ENCODE measurements around the gene FOXO1.

The FOXO1 gene

DNA sequence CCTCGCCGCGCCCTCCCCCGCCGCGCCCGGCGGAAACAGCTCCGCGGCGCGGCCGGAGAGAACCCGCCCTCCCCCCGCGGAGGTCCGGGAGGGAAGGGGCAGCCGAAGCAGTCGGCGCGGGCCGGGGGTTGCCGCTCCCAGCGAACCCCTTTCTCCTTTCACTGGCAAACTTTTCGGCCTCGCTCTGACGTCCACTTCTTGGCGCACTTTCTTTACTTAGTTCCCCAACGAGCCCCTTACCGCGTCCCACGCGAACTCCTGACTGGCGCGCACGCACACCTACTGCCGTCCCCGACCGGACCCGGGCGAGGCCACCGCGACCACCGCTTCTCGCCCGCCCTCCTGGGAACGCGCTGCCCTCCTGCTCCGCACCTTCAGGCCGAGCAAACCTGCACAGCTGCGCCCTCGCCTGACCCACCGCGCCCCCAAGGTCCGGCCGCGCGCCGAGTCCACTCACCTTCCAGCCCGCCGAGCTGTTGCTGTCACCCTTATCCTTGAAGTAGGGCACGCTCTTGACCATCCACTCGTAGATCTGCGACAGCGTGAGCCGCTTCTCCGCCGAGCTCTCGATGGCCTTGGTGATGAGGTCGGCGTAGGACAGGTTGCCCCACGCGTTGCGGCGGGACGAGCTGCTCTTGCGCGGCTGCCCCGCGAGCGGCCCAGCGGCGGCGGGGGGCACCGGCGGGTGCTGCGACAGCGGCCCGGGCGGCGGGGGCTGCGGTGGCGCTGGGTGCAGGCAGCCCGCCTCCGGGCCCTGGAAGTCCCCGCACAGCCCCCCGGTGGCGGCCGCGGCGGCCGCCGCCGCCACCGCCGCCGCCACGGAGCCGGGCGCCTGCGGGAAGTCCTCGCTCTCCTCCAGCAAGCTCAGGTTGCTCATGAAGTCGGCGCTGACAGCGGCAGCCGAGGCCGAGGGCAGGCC is 1.1 kb downstream of the FOXO1 start:
- no peak for DNase-seq

DNA sequence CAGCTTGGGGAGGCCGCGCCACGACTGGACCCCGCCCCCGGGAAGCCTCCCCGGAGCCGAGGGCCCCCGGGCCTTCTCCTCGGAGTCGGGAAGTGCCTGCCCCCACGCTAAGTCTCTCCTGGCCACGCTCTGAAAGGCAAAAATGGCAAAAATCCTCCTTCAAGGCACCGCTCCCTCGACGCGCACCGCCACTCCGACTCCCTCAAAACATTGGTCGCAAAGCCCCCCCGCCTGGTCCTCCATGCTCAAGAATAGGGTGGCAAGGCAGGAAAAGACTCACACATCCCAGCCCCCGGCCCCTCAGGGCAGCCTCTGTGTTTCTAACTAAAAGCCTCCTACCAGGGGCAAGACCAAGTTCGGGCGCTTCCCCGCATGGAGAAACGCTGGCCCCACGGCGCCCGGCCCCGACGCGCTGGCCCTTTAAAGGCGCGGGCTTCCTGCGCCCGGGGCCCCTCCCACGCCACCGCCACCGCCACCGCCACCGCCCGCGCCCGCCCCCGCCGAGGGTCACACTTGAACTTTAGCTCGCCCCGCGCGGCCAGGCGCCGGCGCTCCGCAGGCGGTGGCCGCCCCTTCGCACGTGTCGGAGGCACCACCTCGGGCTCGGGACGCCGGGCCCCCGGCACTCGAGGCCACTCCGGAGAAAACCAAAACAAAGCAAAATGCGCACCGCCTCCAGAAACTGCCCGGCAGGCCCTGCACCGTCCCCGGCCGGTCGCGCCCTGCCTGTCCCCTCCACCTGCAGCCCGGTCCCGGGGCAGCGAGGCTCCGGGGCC is 1.9 kb downstream of the FOXO1 start:
- peak; percentile 72 for DNase-seq

DNA sequence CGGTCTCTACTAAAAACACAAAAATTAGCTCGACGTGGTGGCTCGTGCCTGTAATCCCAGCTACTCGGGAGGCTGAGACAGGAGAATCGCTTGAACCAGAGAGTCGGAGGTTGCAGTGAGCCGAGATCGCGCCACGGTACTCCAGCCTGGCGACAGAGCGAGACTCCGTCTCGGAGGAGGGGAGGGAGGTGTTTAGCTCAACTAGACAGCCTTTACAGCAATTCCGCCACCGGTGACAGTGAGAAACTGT is 2.4 kb downstream of the FOXO1 start:
- DNase-seq, result peak; percentile 83

DNA sequence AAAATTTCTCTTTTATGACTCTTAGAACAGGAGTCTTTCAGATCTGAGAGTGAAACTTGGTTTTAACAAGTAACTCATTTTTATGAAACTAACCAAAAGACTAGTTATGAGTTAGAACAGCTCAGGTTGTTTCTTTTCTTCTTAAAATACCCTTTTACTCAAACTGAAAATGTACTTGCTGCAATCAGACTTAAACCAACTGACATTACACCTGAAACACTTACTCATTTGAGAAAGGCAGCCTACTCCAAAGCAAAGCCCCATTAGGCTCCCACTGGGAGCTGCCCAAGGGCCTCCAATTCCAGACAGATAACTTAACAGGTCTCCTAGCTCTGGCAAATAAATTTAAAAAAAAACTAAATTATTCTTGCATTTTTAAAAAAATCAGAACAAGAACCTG is 3.6 kb downstream of the FOXO1 start:
- peak; percentile 88 for DNase-seq

DNA sequence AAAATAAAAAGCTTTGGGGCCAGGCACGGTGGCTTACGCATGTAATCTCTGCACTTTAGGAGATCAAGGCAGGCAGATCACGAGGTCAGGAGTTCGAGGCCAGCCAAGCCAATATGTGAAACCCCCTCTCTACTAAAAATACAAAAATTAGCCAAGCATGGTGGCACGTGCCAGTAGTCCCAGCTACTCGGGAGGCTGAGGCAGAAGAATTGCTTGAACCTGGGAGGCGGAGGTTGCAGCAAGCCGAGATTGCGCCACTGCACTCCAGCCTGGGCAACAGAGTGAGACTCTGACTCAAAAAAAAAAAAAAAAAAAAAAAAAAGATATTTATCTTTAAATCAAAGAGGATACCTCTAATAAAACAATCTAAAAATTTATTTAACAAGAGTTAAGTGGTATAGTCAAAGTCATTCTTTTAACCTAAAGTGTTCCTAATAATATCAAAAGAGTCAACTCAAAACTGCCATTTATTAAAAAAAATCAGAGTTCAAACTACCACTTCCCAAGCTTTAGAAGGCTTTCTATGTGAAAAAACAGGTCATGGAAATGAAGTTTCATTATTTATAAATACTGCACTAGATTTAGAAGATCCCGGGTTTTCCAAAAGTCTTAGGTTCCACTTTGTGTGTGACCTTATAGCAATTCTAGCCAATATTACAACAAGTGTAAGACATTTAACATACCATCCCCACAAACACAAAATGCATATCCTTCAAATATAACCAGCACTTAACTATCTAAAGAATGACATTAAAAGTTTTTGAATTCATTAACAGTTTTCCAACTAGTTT is 4.4 kb downstream of the FOXO1 start:
- no peak for DNase-seq

DNA sequence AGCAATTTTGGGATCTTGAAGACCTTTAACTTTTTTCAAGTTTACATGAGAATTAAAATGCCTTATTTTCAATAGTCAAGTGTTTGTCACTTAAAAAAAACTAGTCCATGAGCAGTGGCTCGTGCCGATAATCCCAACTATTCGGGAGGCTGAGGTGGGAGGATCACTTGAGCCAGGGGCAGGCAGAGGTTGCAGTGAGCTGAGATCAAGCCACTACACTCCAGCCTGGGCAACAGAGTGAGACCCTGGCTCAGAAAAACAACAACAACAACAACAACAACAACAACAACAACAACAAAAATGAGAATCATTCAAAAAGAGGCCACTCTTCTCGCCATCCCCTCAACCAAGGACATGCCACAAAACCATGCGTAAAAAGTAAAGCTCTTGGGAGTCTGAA is 5.7 kb downstream of the FOXO1 start:
- no peak for DNase-seq

DNA sequence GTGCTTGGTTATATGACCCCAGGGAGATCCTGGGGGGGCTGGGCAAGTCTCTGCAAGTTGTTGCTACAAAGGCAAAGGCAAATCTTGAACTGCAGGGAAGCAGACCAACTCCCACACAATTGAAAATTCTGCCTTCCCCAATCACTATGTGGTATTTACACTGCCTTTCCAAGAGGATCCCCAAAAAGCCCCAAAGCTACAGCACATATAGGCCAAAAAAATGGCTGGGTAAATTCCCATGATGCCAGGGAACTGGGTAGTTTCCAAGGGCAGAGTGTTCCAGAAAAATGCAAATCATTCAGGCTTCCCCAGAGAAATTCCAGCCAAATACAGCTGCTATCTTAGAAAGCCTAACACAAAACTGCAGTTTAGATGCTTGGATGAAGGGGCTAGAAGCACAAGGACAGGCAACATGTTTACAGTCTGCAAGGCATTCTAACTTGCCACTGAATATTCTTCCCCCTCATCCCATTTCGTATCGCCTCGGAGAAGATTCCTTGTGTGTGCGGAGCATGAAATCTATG is 6.2 kb downstream of the FOXO1 start:
- no peak for DNase-seq

DNA sequence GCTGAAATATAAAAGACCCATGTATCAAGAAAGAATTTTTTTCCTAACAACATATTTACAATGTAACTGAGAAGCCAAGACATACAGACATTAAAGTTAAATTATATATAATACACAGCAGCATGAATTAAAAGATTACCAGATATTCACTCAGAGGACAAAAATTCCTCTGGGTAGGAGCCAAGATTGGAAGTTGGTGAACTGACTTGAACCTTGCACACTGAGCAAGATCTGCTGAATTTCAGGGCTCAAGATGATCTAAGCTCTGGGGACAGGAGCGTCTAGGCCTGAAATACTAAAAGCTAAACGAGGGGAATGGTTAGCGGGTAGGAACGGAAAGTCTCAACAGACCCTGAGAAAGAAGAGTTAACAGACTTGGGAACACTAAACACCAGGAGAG is 8.5 kb downstream of the FOXO1 start:
- DNase-seq, result no peak

DNA sequence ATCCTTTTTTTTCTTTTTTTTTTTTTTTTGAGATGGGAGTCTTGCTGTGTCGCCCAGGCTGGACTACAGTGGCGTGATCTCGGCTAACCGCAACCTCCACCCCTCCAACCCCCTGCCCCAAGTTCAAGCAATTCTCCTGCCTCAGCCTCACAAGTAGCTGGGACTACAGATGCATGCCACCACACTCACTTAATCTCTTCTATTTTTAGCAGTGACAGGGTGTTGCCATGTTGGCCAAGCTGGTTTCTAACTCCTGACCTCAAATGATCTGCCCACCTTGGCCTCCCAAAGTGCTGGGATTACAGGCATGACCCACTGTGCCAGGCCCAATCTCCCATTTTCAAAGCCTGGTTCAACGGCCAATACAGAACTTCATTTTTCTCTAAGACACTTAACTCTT is 9.1 kb downstream of the FOXO1 start:
- DNase-seq, result no peak

DNA sequence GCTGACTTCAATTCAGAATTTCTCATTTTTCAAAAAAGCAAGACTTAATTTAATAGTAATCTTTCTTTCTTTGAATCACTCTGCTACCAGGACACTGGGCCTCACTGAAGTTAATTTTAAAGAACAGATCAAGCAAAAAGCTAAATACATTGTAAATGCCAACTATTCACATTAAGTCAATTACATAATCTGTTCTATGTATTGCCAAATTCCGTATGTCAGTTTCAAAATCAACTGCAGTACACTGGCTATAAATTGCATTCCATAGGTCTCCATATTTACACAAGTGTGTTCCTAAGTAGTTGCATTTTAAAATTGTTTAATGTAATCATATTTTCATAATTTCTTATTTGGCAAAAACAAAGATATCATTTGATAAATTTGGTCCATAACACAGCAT is 10.1 kb downstream of the FOXO1 start:
- no peak for DNase-seq

DNA sequence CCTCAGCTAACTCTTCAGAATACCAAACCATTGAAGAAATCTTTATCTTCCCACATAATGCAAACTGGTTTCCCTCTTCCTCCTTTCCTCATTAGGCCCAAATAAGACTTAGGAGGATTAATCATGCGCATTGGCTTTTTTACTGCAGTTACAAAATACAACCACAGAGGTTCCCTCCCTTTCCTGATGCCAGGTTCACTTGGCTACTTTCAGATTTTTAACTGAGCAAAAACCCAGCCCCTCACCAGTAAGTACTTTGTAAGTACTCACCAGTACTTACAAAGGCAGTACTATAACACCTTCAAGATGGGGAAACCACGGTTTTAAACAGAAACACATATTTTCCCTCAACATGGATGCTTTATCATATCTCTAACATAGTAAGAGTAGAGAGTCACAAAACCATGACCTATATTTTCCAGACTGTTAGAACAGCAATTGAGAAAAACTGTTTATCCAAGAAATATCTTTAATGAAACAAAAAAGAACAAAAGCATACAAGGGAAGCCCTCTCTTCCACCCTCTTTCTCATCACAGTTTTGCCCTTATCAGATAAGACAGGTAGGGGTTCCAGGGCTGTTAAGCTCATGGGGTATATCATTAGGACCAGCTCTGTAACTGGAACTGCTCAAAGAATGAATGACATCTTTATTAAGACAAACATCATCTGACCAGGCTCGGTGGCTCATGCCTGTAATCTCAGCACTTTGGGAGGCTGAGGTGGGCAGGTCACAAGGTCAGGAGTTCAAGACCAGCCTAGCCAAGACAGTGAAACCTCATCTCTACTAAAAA is 12.7 kb downstream of the FOXO1 start:
- no peak for DNase-seq

DNA sequence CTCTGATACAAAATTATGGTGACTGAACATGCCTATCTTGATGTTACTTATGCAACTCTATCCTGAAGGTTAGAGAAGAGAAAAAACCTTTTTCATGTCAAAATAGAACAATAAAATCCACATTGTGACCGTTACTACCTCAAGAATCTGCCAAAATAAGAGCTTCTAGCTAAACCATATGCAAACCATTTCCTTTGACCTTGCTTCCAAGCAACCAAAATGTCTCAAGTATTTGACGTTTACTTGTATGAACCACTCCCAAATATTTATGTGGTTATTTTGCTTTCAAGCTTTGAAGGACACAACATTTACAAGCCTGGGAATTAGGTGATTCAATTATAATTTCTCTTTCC is 13.9 kb downstream of the FOXO1 start:
- DNase-seq, result no peak

DNA sequence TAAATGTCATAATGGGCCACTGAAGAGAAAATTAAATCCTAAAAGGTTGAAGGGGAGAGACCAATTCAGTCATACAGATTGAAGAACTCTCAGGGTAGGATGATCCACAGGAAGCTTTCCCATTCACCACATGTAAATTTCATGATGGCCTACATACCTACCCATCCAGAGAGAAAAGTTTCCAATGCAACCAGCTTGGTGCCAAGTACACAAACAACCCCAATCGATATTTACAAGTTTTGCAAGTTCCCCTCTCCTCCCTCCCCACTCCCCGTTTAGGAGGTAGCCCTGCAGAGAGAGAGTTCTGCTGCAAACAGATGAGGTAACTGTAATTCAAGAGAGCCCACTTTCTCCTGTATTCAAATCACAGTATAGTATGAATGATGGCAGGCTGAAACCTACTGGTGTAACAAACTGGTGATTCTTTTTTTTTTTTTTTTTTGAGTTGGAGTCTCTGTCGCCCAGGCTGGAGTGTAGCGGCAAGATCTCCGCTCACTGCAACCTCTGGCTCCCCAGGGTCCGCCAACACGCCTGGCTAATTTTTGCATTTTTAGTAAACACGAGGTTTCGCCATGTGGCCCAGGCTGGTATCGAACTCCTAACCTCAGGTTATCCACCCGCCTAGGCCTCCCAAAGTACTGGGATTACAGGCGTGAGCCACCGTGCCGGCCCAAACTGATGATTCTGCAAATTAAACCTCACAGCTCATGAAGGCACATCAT is 14.4 kb downstream of the FOXO1 start:
- no peak for DNase-seq

DNA sequence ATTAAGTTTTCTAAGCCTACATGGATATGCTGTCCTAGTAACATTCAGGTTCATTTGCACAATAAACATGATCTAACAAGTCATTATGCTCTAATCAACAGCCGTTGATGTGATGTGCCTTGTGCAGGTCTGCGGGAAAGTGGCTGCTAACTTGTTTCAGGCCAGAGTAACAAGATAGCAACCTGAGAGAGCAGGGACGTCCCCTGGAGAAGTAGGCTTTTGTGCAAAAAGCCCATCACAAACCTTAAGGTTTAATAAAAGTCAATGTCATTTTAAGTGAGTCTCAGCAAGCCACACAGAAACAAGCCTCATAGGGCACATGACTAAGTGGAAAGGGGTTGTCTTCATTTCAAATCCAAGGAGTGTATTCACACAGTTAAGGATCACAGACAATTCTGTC is 17.6 kb downstream of the FOXO1 start:
- no peak for DNase-seq

DNA sequence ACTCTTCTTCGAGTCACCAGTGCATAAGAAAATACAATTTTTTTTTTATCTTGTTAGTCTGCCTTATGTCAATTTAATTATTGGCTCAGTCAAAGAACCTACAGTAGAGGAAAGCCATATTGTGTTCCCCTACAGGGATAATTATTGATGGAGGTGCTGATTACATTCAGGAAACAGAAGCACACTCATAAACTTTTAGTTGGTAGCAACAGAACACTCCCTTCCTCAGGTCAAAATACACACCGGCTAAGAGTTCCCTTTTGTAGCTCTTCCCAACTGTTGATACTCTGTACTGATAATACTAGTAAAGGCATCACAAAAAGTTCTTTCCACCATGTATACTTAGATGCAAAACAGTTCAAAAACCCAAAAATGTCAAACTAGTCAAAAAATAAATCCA is 18.4 kb downstream of the FOXO1 start:
- no peak for DNase-seq

DNA sequence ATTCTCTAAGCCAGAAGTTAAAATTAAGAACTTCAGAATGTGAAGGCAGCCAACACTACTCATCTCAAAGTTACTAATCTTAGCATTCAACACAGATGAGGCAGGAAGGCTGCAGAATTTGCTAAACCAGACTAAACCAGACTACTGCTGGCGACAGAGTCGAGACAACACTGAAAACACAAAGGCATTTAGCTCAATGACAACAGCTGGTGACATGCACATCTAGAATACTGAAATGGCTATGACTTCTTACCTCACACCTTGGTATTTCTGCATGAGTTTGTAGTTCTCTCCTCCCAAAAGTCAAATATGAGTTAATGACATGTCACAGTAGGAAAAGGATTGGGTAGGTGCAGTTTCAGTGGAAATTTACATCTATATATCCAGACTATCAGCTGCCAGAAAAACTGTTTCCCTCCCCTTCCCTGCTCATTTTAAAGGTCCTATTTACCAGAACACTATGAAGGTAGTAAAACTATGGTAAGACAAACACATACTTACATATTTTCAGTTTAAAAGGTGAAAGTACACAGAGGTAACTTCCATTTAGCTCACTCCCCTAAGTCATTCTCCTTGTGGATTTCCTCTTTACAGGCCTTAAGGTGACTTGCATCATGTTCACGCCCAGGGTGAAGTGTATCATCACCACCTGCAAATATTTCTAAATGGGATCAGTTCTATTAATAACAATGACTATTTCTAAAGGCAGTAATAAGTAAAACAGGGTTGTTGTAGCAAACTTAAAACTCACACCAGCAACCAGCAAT is 21.4 kb downstream of the FOXO1 start:
- no peak for DNase-seq

DNA sequence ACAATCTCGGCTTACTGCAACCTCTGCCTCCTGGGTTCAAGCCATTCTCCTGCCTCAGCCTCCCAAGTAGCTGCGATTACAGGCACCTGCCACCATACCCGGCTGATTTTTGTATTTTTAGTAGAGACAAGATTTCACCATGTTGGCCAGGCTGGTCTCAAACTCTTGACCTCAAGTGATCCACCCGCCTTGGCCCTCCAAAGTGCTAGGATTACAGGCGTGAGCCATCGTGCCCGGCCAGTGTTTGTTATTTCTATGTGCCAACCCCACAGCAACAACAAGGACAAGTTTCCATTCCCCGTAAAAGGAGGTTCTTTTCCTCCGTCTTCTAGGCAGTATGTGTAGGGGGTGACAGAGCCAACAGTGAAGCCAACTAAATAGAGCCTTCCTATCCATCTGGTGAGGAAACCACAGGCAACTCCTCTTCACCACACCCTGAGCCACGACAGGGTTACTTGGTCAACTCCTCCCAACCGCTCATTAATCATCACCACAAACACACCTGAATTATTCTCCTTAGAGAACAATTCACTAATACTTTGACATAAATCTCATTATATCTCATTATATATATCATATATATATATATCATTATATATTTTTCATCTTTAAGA is 25.5 kb downstream of the FOXO1 start:
- DNase-seq, result no peak

DNA sequence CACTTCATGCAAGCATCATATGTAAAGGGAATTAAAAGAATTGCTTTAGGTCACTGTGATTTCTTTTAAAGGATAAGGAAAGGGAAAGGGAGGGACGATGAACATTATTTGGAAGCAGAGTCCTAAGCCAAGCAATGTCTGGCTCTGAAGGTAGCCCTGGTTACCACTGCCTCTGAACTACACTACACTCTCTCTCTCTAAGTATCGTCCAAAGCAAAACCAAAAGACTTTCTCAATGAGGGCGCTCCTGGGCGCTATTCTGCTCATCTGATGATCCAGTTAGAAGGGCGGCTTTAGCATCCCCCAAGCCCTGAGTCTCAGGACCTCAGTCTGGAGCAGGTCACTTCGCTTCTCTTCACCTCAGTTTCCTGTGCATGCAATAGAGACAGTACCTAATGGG is 26.2 kb downstream of the FOXO1 start:
- no peak for DNase-seq

DNA sequence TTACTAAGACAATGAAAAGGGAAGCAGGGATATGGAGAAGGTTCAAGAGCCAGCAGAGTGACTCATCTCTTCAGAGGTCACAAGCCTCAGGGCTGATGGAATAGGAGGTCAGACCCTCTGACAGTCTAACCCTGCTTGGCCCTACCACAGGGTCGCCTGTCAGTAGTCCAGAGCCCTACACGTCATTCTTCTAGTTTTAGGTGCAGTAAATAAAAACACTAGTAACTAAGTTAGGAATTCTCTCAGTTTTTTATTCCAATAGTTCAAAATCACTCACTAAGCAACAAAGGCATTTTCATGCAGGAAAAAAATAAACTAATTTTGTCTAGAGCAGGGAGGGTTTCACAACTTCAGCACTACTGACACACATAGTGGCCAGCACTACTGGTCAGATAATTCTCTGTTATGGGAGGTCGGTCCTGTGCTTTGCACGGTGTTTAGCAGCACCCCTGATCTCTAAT is 27.2 kb downstream of the FOXO1 start:
- DNase-seq, result no peak

DNA sequence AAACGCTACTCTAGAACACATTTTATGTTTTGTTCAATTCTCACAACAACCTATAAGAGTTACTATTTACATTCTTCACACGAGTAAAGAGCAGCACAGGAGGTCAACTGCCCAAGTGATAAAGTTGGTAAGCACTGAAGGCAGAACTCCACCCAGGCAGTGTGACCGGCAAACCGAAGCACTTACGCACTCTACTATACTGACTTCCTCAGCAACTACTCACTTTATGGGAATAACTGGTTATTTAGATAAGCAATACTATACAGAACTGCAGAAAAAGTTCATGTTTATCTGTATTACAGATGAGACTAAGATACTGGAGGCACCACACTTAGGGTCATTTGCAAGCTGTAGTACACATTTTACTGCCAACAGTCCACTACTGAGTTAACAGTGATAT is 28.8 kb downstream of the FOXO1 start:
- DNase-seq, result no peak

All from activated CD4-positive, alpha-beta T cell treated with anti-CD3 and anti-CD28 coated beads, Interleukin-2, amount 50 U/mL, for 16 hours (primary cell).